Measurements from ENCODE around the gene SCFD2.

DNA sequence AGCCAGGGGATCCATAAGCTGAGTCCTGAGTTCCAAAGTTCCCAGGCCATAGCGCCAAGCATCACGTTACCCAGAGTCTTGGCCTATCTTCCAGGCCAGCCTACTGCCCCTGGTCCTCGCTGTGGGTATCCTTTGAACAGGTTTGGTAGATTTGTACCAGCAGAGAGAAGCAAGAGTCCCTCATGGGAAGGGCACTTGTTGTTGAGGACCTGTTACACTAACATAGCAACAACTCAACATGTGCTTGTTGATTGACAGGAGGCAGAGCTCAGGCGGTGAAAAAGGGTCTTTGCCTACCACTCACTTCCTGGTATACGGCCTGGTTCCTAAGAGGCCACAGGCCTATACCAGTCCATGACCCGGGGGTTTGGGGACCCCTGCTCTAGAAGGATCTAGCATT is 365.3 kb downstream of the SCFD2 start:
- TF ChIP-seq, protein P1, sequence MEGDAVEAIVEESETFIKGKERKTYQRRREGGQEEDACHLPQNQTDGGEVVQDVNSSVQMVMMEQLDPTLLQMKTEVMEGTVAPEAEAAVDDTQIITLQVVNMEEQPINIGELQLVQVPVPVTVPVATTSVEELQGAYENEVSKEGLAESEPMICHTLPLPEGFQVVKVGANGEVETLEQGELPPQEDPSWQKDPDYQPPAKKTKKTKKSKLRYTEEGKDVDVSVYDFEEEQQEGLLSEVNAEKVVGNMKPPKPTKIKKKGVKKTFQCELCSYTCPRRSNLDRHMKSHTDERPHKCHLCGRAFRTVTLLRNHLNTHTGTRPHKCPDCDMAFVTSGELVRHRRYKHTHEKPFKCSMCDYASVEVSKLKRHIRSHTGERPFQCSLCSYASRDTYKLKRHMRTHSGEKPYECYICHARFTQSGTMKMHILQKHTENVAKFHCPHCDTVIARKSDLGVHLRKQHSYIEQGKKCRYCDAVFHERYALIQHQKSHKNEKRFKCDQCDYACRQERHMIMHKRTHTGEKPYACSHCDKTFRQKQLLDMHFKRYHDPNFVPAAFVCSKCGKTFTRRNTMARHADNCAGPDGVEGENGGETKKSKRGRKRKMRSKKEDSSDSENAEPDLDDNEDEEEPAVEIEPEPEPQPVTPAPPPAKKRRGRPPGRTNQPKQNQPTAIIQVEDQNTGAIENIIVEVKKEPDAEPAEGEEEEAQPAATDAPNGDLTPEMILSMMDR (IDR thresholded peaks at IDR 0.05; ENCODE audit: insufficient read depth, low read depth, low read length): no peak
- TF ChIP-seq EZH2 (IDR thresholded peaks at IDR 0.05; ENCODE audit: insufficient read depth, low read length): no peak

Data from astrocyte (in vitro differentiated cells and primary cell).